ENCODE measurements around the gene MTERF2.
"Not testable (repeated sequence)": the region's sequence is repeated elsewhere in the genome, so short reads cannot be mapped to it uniquely, and the experiment has no call there.

The MTERF2 gene

DNA sequence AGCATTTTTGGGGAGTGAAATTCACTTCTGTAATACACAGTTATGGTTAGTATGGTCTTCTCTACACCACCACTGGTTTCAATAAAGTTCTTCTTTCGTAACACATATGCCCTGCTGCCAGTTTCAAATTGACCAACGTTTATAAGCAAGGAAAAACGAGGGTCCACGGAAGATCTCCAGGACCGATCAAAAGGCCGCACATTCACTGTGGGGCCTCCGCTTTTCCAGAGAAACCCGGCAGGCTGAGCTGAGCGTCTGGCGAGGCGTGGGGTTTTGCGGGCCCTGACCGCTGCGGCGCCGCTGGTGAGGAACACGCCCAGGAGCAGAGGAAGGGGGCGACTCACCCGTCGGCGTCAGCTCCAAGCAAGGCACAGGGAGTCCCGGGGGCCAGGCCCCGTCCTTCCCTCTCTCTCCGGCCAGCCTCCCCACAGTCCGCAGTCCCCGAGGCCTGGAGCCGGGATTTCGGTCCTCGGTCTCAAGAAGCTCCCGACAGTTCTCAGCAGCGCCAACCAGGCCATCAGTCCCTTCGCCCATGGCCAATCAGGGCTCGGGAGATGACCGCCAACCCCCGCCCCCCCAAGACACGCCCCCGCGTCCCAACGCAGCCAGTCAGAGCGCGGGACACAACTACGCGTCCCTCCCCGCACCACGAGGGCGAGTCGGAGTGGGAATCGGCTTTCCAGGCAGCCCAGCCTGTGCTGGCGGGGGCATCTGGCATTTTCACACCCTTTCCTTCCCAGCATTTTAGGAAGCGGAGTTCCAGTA lies at the start of gene MTERF2:
MTERF2 (minus strand) TSS at position 522 of the 765 bp plus-strand sequence. CDS start 8,432 bp downstream, outside the sequence.
- no peak for FAIRE-seq

DNA sequence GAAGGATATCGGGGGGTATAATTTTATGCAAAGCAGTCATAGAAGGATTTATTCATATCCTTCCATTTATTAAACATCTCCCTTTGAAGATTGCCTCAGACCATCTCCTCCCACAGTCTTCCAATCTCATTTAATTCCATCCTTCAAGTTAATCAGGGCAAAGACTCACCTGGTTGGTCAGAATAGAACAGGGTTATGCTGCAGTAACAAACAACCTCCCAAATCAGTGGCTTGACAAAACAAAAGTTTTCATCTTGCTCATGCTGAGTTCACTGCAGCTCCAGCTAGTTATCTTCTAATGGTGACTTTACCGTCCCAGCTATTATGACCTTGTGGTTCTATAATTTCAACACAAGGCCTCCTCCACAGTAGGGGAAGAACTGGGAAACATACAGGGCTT lies 48.8 kb upstream of the MTERF2 start:
- FAIRE-seq = no peak

DNA sequence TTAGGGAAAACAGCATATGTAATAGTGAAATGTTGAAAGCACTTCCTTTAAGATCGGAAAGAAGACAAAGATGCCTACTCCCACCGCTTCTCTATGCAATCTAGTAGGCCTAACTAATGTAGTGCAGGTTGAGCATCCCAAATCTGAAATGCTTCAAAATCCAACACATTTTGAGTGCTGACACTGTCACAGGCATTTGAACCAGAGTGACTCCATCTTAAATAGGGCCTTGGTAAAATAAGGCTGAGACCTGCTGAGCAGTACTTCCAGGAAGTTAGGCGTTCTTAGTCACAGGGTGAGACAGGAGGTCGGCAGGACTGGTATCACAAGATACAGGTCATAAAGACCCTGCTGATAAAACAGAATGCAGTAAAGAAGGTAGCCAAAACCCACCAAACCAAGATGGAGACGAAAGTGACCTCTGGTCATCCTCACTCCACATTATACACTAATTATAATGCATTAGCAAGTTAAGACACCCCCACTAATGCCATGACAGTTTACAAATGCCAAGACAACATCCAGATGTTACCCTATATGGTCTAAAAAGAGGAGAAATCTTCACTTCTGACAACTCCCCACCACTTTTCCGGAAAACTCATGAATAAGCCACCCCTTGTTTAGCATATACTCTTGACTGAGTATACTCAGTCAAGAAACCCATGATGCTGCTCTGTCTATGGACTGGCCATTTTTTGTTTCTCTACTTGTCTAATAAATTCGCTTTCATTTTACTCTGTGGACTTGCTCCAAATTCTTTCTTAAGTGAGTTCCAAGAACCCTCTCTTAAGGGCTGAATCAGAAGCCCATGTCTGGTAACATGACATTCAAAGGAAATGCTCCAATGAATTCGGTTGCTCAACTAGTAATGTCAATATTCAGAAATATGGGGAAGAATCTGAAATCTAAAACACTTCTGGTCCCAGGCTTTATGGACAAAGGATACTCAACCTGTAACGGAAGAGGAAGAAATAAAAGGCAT lies 47.1 kb upstream of the MTERF2 start:
- no peak for FAIRE-seq

DNA sequence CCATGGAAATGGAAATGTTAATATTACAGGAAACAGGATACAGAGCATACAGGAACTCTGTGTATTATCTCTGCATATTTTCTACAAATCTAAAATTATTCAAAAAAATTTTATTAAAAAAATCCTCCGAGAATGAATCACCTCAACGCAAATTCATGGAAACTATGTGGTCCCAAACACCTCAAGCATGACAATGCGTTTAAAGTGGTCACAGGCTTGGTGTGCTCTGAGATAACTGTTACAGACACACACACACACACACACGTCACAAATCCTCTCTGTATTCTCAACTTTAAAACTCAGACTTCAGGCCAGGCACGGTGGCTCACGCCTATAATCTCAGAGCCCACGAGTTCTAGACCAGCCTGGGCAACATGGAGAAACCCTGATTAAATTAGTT lies 45.3 kb upstream of the MTERF2 start:
- FAIRE-seq = no peak

- FAIRE-seq = no peak
These were observed 44.1 kb upstream of the MTERF2 start for GRCh38 chr12:107031061-107031460.

- FAIRE-seq = no peak
These were observed 42.1 kb upstream of the MTERF2 start for GRCh38 chr12:107029081-107029480.

GRCh38 chr12:107027636-107028053 lies 40.7 kb upstream of the MTERF2 start:
- FAIRE-seq = peak; percentile 100

DNA sequence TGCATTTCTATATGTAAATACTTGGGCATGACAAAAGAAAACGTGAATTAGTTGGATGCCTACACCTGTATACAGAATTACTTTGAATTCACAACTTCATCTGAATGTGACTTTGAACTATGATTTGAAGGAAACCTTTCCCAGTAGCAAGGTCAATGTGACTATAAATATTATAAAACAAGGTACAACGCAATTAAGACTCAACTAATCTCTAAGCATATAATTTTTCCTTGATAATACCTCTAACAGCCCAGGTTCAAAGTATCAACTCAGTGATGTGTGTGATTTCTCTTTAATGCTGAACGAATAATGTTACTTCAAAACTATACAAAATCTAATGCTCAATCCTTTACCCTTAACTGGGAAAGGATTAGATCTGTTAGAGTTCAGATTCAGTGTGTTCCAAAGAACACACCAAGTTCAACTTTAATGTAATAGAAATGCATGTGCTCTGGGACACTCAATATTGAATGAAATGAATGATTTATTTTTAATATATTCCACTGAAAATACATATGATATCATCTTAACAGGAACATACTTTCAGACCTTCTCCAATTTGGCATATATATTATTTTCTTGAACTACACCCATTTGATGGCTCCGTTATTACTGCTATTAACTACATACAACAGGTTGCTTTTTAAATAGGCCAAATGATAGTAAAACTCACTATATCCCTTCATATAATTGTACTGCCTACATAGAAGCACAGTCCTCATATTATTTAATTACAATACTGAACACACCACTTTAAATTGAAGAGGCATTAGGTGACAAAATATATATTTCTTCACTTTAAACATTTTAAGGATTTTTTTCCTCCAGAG lies 40.1 kb upstream of the MTERF2 start:
- no peak for FAIRE-seq

DNA sequence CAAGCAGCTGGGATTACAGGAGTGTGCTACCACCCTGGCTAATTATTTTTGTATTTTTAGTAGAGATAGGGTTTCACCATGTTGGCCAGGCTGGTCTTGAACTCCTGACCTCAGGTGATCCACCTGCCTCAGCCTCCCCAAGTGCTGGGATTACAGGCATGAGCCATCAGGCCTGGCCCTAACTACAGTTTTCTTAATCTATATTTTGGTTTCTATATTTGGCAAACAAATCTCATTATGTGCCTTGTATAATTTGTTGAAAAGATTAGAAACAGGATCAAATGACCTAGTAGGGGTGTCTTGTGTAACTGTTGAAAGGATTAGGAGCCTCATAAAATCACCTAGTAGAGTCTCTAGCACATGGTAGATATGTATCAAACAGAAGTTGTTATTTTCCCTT lies 39.4 kb upstream of the MTERF2 start:
- not testable (repeated sequence) for FAIRE-seq

GRCh38 chr12:107025671-107026070 lies 38.7 kb upstream of the MTERF2 start:
- FAIRE-seq = peak; percentile 43

- FAIRE-seq = no peak
These were observed 32.6 kb upstream of the MTERF2 start for GRCh38 chr12:107019546-107019945.

DNA sequence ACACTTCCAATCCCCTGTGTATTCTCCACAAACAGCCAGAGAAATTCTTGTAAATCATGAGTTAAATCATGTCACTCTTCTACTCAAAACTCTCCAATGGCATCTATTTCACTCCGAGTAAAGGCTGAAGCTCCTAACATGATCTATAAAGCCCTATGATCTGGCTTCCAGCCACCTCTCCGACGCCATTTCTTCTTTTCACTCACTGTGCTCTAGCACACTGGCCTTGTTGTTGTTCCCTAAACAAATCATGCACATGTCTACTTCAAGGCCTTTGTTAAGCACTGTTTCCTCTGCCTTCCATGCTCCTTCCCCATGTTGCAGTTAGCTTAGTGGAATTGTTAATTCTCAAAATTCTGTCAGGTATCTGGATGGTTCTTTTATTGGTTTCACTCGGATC lies 30.1 kb upstream of the MTERF2 start:
- no peak for FAIRE-seq

GRCh38 chr12:107014055-107014454 lies 27.1 kb upstream of the MTERF2 start:
- no peak for FAIRE-seq

GRCh38 chr12:107012736-107013425 lies 25.9 kb upstream of the MTERF2 start:
- peak; percentile 9 for FAIRE-seq

DNA sequence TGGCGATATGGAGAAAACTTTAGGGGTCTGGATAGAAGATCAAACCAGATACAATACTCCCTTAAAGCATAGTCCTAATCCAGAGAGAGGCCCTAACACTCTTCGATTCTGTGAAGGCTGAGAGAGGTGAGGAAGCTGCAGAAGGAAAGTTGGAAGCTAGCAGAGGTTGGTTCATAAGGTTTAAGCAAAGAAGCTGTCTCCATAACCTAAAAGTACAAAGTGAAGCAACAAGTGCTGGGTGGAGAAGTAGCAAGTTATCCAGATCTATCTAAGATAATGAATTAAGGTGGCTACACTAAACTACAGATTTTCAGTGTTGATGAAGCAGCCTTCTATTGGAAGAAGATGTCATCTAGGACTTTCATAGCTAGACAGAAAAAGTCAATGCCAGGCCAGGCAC lies 24.6 kb upstream of the MTERF2 start:
- FAIRE-seq = no peak

- FAIRE-seq = no peak
These were observed 20.5 kb upstream of the MTERF2 start for GRCh38 chr12:107007411-107007810.

DNA sequence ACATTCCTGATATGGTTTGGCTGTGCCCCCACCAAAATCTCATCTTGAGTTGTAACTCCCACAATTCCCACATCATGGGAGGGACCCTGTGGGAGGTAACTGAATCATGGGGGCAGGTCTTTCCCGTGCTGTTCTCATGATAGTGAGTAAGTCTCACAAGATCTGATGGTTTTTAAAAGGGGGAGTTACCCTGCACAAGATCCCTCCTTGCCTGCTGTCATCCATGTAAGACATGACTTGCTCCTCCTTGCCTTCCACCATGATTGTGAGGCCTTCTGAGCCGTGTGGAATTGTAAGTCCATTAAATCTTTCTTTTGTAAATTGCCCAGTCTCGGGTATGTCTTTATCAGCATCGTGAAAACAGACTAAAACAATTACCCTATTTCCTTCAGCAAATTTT lies 15.7 kb upstream of the MTERF2 start:
- not testable (repeated sequence) for FAIRE-seq

DNA sequence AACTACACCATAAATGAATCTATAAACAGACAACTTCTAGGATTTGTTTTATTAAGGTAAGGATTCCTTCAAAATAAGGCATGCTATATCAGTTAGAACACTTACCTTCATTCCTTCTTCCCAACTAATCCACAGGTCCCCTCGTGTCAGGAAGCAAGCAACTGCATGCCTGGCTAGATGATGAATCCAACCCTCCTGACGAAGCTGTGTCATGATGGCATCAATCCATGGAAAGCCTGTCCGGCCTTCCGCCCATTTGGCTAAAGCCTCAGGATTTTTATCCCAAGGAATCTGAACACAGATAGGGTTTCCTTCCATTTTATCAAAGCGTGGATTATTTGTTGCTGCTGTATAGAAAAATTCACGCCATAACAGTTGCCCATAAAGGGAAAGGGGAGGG lies 12.5 kb upstream of the MTERF2 start:
- FAIRE-seq = no peak

DNA sequence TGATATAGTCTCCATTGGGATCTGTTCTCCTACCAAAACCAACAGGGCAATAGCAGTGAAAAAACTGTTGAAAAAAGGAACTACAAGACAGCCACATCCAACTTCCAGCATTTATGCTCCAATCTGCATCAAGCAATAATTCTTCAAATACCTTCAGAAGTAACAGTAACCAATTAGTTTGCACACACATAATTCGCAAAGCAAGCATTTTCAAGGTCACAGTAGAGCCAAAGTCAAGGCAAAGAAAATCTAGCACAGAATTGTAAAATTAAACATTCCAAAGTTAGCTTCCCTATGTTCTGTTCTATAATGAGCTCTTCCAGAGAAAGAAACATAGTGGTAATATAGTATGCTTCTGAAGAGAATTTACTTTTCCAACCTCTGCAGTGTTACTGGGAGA lies 11.0 kb upstream of the MTERF2 start:
- FAIRE-seq = no peak

DNA sequence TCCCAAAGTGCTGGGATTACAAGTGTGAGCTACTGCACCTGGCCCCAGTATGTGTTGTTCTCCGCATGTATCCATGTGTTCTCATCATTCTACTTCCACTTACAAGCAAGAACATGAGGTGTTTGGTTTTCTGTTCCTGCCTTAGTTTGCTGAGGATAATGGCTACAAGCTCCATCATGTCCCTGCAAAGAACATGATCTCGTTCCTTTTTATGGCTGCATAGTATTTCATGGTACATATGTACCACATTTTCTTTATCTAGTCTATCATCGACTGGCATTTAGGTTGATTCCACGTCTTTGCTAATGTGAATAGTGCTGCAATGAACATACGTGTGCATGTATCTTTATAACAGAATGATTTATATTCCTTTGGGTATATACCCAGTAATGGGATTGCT lies 9.2 kb upstream of the MTERF2 start:
- FAIRE-seq = not testable (repeated sequence)

DNA sequence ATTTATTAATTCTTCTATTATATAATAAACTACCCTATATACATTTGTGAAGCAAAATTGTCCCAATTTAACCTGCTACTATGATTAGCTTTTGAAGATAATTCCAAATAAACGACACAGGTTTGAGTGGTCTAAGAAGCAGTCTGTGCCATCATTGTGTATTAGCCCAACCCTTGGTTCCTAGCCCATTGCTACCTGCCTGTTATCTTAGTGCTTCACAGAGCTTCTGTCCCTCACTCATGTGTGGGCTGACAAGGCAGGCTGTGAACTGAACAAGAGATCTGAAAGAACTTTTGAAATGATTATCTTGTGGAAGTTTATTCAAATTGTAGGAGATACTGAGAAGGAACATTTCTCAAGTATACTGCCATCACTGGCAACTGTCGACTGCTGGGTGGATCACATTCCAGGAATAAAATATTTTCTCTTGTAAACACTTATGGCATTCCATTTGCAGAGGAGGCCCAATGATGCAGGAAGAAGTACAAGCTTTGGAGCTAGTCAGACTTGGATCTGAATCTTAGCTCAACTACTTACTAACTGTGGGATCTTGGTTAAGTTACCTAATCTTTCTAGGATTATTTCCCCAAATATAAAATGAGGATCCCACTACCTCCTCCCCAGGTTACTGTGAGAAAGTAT lies 7.8 kb upstream of the MTERF2 start:
- no peak for FAIRE-seq

DNA sequence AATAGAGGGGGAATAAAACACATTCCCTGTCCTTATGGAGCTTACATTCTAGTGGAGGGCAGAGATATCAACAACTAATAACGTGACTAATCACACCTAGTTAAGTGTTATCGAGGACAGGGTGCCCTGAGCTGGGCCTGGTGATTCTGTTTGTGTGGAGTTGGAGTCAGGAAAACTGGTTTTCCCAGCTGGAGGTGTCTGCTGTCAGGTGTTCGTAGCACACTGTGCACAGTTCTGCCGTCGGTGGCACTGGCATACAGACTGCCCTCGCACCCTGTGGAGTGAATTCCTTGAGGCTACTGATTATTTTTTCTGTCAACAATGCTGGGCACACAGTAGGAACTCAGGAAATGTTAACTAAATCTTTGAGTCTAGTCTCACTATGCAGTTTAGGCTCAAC lies 900 bp upstream of the MTERF2 start:
- FAIRE-seq = no peak

All from islet of Langerhans (tissue), 1 donor.